Endothelial cell of umbilical vein (primary cell): ENCODE data around the gene ETAA1. TPM values are rescaled to one million over a fixed set of nuclear protein-coding genes. Genes with fewer than 3 reads are reported as not detected.

Experiments
- BruUV-seq: library from RNA; stranded (reverse); fragments of 400-500 nt; replicated peaks from 2 replicates; lab custom pipeline; 2021; lab: Mats Ljungman, UMichigan
- CTCF ChIA-PET: fragments of 300-600, 350-600 bp; sonication (Branson Sonifier 250); formaldehyde crosslinking; loops from one replicate; lab custom pipeline; 2021; ENCODE audit warnings: antibody characterized with exemption, inconsistent platforms; lab: Charles Lee
- POLR2A ChIA-PET: fragments of 300-600, 350-600 bp; sonication (Branson Sonifier 250); formaldehyde crosslinking; loops from one replicate; lab custom pipeline; 2021; ENCODE audit warnings: antibody characterized with exemption, inconsistent platforms; lab: Charles Lee
- DNase-seq: peaks from one replicate; pipeline ENCODE4 v3.0.0-alpha.2; 2011; ENCODE audit warnings: low read depth, low spot score
- FAIRE-seq: peaks from 2 replicates; lab custom pipeline; 2011; peaks lifted over from hg19 to GRCh38; lab: Jason Lieb, UNC
- H2AFZ ChIP-seq: 2 replicates; pipeline ENCODE4 v1.6.0; 2012; ENCODE audit warnings: low read depth, low read length, control low read depth, inconsistent platforms
- H3K27ac ChIP-seq: 2 replicates; pipeline ENCODE4 v1.5.1; 2011; ENCODE audit warnings: low read depth, mild to moderate bottlenecking, control low read depth, low read length, moderate library complexity; ENCODE audit not compliant: insufficient read depth
- H3K27me3 ChIP-seq, 2 experiments: 2 replicates each; pipeline versions ENCODE4 v1.6.0 to v1.6.1; 2011; ENCODE audit warnings: low read length in 2 of 2, mixed read lengths in 1 of 2; ENCODE audit not compliant: control insufficient read depth in 2 of 2, insufficient read depth in 2 of 2
- H3K36me3 ChIP-seq, 2 experiments: 2 replicates in 1 of 2; 3 replicates in 1 of 2; pipeline ENCODE4 v1.5.1; 2011; ENCODE audit warnings: low read length in 2 of 2, mild to moderate bottlenecking in 1 of 2, moderate library complexity in 1 of 2; ENCODE audit not compliant: control insufficient read depth in 2 of 2, insufficient read depth in 2 of 2; ENCODE audit errors: extremely low read depth in 1 of 2
- H3K4me1 ChIP-seq: 3 replicates; pipeline ENCODE4 v1.5.1; 2011; ENCODE audit warnings: mild to moderate bottlenecking, low read length; ENCODE audit not compliant: control insufficient read depth, insufficient read depth; ENCODE audit errors: extremely low read depth
- H3K4me2 ChIP-seq: 2 replicates; pipeline ENCODE4 v1.6.1; 2011; ENCODE audit warnings: low read length, control low read depth, mixed read lengths; ENCODE audit not compliant: insufficient read depth
- H3K4me3 ChIP-seq, 3 experiments: fragments of 200-600 bp in 1 of 3; sonication (generic), shearing (Covaris generic) in 1 of 3; replicated peaks in 1 of 3; 2 replicates each; pipeline ENCODE4 v1.5.1; 2011 to 2016; ENCODE audit warnings: control low read depth in 3 of 3, low read length in 3 of 3, mild to moderate bottlenecking in 2 of 3, inconsistent platforms in 1 of 3, low read depth in 1 of 3, moderate library complexity in 1 of 3; ENCODE audit not compliant: insufficient read depth in 1 of 3
- H3K79me2 ChIP-seq: 2 replicates; pipeline ENCODE4 v1.6.0; 2012; ENCODE audit warnings: low read length, inconsistent platforms; ENCODE audit not compliant: control insufficient read depth, insufficient read depth
- H3K9ac ChIP-seq: replicated peaks from 2 replicates; pipeline ENCODE3; 2011; ENCODE audit warnings: low read length, control low read depth; ENCODE audit not compliant: insufficient read depth; ENCODE audit errors: extremely low read depth
- H3K9me1 ChIP-seq: replicated peaks from 3 replicates; pipeline ENCODE4 v1.6.0; 2011; ENCODE audit warnings: mild to moderate bottlenecking, low read length; ENCODE audit not compliant: control insufficient read depth, insufficient read depth; ENCODE audit errors: extremely low read depth
- H3K9me3 ChIP-seq: replicated peaks from 2 replicates; pipeline ENCODE4 v1.5.1; 2012; ENCODE audit warnings: low read length, inconsistent platforms; ENCODE audit not compliant: control insufficient read depth, insufficient read depth
- H4K20me1 ChIP-seq: replicated peaks from 2 replicates; pipeline ENCODE3; 2011; ENCODE audit warnings: mild to moderate bottlenecking, low read length; ENCODE audit not compliant: control insufficient read depth, insufficient read depth; ENCODE audit errors: extremely low read depth
- EZH2 ChIP-seq: IDR thresholded peaks from 2 replicates; pipeline ENCODE4 v1.6.1; 2012; ENCODE audit warnings: borderline replicate concordance, low read depth, mild to moderate bottlenecking, moderate library complexity, low read length, inconsistent platforms; ENCODE audit not compliant: severe bottlenecking
- FOS ChIP-seq: IDR thresholded peaks from 2 replicates; pipeline ENCODE4 v1.6.1; 2011; ENCODE audit warnings: mild to moderate bottlenecking, low read length, moderate library complexity, borderline replicate concordance; ENCODE audit not compliant: insufficient read depth
- GATA2 ChIP-seq: IDR thresholded peaks from 2 replicates; pipeline ENCODE4 v1.7.0; 2011; ENCODE audit warnings: low read depth, mild to moderate bottlenecking, moderate library complexity, mixed read lengths, low read length; ENCODE audit not compliant: insufficient read length, insufficient read depth
- JUN ChIP-seq: IDR thresholded peaks from 2 replicates; pipeline ENCODE4 v1.6.1; 2011; ENCODE audit warnings: borderline replicate concordance, low read depth; ENCODE audit not compliant: insufficient read length, insufficient read depth
- MYC ChIP-seq: IDR thresholded peaks from one replicate; pipeline ENCODE4 v1.6.1; 2011; ENCODE audit warnings: mild to moderate bottlenecking, low read depth, low read length
- POLR2A ChIP-seq: IDR thresholded peaks from 2 replicates; pipeline ENCODE4 v1.6.1; 2012; ENCODE audit warnings: low read depth, mild to moderate bottlenecking, control low read depth, low read length
- POLR2AphosphoS5 ChIP-seq: IDR thresholded peaks from 2 replicates; pipeline ENCODE4 v1.6.1; 2012; ENCODE audit warnings: low read depth, mild to moderate bottlenecking, control low read depth, low read length, moderate library complexity; ENCODE audit not compliant: insufficient read depth
- dilution Hi-C: fragments of 300-500 bp; cut with MboI; formaldehyde crosslinking; loops from one replicate; pipeline ENCODE4 v1.15.0; 2019; ENCODE audit warnings: low sequenced_read_pairs; ENCODE audit not compliant: extremely low pct_ligation_motif_present
- intact Hi-C: fragments of 100-400 bp; cut with micrococcal nuclease; formaldehyde crosslinking; loops from one replicate; pipeline ENCODE4 v1.10.0; 2022
- polyA plus RNA-seq, 4 experiments: library from polyadenylated mRNA; depleted of rRNA in 3 of 4; stranded (reverse) in 3 of 4; unstranded in 1 of 4; fragments of >200 nt; gene quantifications; 2 replicates each; pipeline versions ENCODE4 v1.2.1 to v1.2.3, GENCODE V29; 2011 to 2012; ENCODE audit warnings: missing spikeins in 1 of 4
- total RNA-seq: library from RNA; stranded (reverse); gene quantifications from 2 replicates; pipeline ENCODE4 v1.2.3, GENCODE V29; 2021
- TF ChIP-seq, protein P1 (sequence below), 2 donors: IDR thresholded peaks; 1 replicate in 1 of 2; 2 replicates in 1 of 2; pipeline ENCODE4 v1.5.1; 2011; ENCODE audit warnings: low read length in 2 of 2, mild to moderate bottlenecking in 2 of 2, moderate library complexity in 2 of 2, control low read depth in 1 of 2, inconsistent platforms in 1 of 2, low read depth in 1 of 2; ENCODE audit not compliant: insufficient read depth in 1 of 2; ENCODE audit errors: extremely low read depth in 1 of 2
- TF ChIP-seq, protein P2 (sequence below): IDR thresholded peaks from 2 replicates; pipeline ENCODE4 v1.6.1; 2011; ENCODE audit not compliant: insufficient read depth, insufficient read length

ETAA1 gene
- total and polyA plus RNA-seq, 2 donors (not counting 3 experiments of a cell fraction or from before 2014, with no cell fraction given): 4.9 to 15.9 TPM

DNA sequence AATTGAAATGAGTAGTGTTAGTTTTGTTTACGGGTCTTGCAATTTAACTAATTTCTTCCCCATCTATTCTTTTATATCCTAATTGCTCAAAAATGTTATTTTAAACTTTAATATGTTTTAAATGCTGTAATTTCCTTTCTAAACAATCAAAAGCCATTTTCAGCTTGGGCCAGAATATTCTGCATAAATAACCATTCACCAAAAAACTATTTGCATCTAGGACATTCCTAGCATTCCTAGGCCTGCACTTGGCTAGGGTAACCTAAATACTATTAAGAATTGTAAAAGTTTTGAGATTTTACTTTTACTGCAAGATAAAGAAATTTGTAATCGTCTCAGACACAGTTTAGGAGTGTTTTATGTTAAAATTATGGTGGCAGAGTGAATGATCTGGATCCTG lies 7.8 kb upstream of the ETAA1 start:
- POLR2A ChIA-PET: no interaction called here

More for the DNA sequence above, 7.8 kb upstream of the ETAA1 start:
- no peaks in the 10 kb centered on the region for H3K79me2 ChIP-seq
- H3K4me2 ChIP-seq: peak overlapping the region; percentile 53
- peak overlapping the region; percentile 85 for H3K27ac ChIP-seq
- H4K20me1 ChIP-seq: no peaks in the 10 kb centered on the region
- H3K4me3 ChIP-seq: no peak overlapping the region
- CTCF ChIA-PET: interaction anchor here (1.0 to 4.1 kb wide), 2 partner anchors 12 to 14 kb away, joined by 3 to 18 read pairs; no protein-coding TSS in a partner anchor
- FAIRE-seq: peak; percentile 46
- H2AFZ ChIP-seq: peak overlapping the region; percentile 19
- no TSS peak for BruUV-seq
- no peaks in the 10 kb centered on the region for H3K9me1 ChIP-seq
- H3K4me1 ChIP-seq: peaks cover 30% of the 10 kb centered on the region
- DNase-seq: peak; percentile 69
- peaks cover 0 to 2% of the 10 kb centered on the region in 2 experiments for H3K36me3 ChIP-seq
- H3K27me3 ChIP-seq: no peaks in the 10 kb centered on the region
- dilution Hi-C loops (no loop called here), intact Hi-C loops (loop anchor here (1.0 kb wide), 1 partner anchor 8 kb away; the partner anchor contains the start of gene ETAA1)
- TF ChIP-seq, protein P1, sequence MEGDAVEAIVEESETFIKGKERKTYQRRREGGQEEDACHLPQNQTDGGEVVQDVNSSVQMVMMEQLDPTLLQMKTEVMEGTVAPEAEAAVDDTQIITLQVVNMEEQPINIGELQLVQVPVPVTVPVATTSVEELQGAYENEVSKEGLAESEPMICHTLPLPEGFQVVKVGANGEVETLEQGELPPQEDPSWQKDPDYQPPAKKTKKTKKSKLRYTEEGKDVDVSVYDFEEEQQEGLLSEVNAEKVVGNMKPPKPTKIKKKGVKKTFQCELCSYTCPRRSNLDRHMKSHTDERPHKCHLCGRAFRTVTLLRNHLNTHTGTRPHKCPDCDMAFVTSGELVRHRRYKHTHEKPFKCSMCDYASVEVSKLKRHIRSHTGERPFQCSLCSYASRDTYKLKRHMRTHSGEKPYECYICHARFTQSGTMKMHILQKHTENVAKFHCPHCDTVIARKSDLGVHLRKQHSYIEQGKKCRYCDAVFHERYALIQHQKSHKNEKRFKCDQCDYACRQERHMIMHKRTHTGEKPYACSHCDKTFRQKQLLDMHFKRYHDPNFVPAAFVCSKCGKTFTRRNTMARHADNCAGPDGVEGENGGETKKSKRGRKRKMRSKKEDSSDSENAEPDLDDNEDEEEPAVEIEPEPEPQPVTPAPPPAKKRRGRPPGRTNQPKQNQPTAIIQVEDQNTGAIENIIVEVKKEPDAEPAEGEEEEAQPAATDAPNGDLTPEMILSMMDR (IDR thresholded peaks at IDR 0.05; ENCODE audit: extremely low read depth in 1 of 2, insufficient read depth in 1 of 2, low read depth in 1 of 2, low read length in 2 of 2): no peak
- TF ChIP-seq MYC (no peak), POLR2AphosphoS5 (peak; percentile 28), FOS (peak; percentile 11), POLR2A (no peak), GATA2 (no peak), EZH2 (no peak), JUN (peak; percentile 59)
- TF ChIP-seq, protein P2, sequence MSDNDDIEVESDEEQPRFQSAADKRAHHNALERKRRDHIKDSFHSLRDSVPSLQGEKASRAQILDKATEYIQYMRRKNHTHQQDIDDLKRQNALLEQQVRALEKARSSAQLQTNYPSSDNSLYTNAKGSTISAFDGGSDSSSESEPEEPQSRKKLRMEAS: no peak
- peak overlapping the region; percentile 61 for H3K9ac ChIP-seq
- H3K9me3 ChIP-seq: no peaks in the 10 kb centered on the region
